ENCODE results near the gene LIN54.
A peak's percentile ranks its signal among the peaks of the same experiment; 100 is the strongest.
"Not testable (repeated sequence)": the region's sequence is repeated elsewhere in the genome, so short reads cannot be mapped to it uniquely, and the experiment has no call there.

Gene LIN54

DNA sequence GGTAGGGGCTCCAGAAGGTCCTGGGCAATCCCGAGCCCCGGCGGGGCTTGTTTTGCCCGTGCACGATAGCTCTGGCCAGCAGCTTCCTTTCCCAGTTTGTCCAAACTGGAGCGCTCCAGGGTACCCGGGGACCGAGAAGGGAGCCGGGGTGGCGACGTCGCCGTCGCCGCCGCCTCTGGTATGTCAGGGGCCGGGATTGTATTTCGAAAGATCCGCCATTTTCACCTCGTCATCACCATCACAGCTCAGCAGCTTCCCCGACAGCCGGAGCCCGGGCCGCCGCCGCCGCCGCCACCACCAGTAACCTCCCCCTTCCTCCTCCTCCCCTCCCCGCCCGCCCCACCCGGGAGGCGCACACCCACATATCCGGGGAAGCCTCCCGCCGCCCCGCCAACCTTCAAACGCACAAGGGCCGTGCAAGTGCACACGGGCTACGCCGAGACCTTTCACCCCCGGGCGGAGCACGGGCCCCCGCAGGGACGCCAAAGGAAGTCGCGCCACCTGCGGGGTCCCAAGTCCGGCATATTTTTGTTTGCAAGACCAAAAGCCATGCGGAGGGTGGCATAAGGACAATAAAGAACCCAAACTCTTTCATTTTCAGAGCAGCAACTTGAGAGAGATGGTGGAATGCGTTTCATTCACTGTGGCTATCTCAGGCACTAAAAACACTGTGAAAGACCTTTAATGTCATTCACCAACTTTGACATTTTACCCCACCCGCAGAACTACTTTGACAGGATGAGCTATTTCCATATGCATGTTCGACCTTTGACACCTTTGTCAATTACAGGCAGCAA, at the start of gene LIN54:
TSS of gene LIN54 (minus strand) at position 302 of the 797 bp plus-strand sequence. CDS start 25,979 bp downstream, outside the sequence.
- peak; percentile 88 for DNase-seq

DNA sequence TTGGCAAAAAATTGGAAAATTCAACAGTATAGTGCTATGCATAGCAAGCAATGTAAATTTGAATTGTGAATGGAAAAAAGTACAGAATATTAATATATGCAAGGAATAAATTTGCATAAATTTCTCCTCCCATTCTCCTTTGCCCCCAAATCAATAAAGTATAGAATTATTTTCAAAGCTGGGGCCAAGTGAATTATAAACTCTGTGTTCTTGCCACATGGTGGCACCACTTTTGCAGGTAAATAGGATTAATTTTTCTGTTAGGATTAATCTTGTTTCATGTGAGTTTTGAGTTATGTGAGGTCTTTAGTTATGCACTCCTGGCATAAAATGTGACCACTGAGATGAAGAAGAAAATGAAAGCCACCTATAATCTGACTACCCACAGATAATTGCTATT, 44.3 kb upstream of the LIN54 start:
- DNase-seq, result no peak

DNA sequence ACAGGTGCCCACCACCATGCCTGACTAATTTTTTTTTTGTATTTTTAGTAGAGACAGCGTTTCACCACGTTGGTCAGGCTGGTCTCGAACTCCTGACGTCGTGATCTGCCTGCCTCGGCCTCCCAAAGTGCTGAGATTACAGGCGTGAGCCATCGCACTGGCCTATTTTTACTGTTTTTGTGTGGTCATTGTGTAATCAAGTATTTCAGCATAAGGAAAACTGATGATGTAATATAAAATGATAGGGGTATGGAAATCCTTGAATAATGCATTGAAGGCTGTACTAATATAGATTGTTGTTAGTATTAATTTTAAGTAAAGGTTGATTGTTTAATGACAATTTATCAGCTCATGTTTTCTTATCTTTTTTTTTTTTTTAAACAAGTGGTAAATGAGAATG, 38.2 kb upstream of the LIN54 start:
- DNase-seq, result not testable (repeated sequence)

- DNase-seq, result no peak
Observed at GRCh38 chr4:83046693-83047473, 36.3 kb upstream of the LIN54 start.

DNA sequence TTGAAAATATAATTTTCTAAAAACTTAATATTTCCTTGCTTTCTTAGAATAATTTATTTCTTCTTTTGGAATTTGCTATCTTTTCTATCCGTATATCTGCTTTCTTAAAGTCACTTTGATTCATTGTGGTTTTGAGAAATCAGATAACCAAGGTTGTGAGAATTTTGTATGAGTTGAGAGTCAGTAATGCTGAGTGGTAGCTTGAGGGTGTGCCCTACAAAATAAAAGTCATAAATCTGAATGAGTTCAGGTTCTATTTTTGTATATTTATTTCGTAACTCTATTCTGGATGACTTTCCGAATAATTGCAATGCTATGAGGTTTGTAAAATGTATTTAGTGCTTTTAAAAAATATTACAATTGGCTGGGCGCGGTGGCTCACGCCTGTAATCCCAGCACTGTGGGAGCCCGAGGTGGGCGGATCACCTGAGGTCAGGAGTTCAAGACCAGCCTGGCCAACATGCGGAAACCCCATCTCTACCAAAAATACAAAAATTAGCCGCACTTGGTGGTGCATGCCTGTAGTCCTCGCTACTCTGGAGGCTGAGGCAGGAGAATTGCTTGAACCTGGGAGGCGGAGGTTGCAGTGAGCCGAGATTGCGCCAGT, 33.3 kb upstream of the LIN54 start:
- no peak for DNase-seq

GRCh38 chr4:83043157-83043556, 32.5 kb upstream of the LIN54 start:
- not testable (repeated sequence) for DNase-seq

DNA sequence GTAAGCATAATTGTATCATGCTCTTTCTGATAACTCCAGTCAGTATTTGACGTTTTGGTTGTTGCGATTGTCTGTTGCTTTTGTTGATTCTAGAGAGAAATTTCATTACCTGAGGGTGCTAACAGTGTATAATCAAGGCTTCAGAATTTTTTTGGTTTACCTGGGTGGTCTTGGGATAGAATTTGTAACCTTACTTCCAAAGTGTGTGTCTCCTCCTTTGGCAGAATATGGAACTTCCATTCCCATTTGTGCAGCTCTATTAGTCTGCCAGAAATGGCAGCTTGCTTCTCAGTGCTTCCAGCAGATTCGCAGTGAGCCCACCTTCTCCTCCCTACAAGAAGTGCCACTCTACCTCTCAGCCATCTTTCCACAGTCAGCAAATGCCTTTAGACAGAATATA, 29.6 kb upstream of the LIN54 start:
- DNase-seq, result no peak

GRCh38 chr4:83036991-83037665, 26.5 kb upstream of the LIN54 start:
- DNase-seq, result no peak

GRCh38 chr4:83034630-83035494, 24.2 kb upstream of the LIN54 start, which contains the start of gene COPS4:
Gene COPS4, plus strand, starts transcription at chr4:83035183. Its CDS starts 42 bp downstream, at chr4:83035225.
- DNase-seq, result peak; percentile 96

- DNase-seq, result no peak
Observed at GRCh38 chr4:83029688-83030087, 19.1 kb upstream of the LIN54 start.

DNA sequence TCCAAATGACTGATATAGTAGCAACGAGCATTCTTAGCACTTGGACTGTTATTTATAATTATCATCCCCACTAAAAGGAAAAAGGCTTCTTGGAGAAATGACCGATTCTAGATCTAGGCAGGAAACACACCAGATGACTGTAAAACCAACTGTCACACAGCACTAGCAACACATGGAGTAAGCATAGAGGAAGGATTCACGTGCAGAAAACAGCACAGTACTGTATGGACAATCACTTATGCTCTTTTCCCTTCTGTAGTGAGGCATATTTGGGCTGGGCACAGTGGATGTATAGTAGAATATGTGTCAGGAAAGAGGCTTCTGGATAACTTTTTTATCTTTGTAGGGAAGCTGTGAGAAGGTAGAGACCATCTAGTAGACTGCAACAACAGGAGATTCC, 18.4 kb upstream of the LIN54 start:
- DNase-seq, result no peak

DNA sequence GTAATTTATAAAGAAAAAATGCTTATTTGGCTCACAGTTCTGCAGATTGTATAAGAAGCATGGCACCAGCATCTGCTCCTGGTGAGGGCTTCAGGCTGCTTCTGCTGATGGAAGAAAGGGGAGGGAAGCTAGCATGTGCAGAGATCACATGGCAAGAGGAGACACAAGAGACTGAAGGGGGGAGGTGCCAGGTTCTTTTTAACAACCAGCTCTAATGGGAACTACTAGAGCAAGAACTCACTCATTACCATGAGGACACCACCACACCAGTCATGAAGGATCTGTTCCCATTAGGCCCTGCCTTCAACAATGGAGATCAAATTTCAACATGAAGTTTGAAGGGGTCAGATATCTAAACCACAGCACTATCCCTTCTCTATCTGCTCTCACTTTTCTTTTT, 14.9 kb upstream of the LIN54 start:
- no peak for DNase-seq

DNA sequence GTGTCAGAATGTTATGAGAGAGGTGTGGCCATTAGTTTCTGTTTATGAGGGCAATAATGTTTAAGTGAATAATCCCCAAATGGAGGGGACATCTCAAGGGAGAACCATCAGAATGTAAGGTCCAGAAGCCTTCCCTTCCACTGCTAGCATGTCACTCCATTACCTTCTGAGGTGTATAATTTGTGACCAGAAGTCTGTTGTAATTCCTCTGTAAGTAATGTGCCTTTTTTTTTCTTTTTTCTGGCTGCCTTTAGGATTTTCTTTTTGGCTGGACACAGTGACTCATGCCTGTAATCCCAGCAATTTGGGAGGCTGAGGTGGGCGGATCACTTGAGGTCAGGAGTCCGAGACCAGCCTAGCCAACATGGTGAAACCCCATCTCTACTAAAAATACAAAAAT, 13.6 kb upstream of the LIN54 start:
- no peak for DNase-seq

DNA sequence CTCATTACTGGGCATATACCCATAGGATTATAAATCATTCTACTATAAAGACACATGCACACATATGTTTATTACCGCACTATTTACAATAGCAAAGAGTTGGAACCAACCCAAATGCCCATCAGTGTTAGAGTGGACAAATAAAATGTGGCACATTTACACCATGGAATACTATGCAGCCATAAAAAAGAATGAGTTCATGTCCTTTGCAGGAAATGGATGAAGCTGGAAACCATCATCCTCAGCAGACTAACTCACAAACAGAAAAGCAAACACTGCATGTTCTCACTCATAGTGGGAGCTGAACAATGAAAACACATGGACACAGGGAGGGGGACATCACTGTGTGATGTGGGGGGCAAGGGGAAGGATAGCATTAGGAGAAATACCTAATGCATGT, 13.0 kb upstream of the LIN54 start:
- DNase-seq, result not testable (repeated sequence)

DNA sequence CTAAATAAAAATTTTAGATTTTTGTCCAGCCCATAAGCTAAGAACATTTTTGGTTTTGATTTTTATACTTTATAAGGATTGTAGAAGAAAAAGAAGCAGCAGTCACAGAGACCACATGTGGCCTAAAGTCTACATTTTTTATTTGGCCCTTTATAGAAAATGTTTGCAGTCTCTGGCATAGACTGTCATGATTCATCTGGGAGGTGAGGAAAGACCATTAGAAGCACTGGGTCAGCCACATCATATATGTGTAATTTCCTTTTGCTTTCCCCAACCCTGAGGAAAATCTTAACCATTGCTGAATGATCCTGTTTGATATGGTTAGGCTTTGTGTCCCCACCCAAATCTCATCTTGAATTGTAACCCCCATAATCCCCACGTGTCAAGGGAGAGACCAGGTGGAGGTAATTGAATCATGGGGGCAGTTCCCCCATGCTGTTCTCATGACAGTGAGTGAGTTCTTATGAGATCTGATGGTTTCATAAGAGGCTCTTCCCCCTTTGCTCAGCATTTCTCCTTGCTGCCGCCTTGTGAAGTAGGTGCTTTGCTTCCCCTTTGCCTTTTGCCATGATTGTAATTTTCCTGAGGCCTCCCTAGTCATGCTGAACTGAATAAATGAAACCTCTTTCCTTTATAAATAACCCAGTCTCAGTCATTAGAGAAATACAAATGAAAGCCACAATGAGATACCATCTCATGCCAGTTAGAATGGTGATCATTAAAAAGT, 12.3 kb upstream of the LIN54 start:
- no peak for DNase-seq

- DNase-seq, result no peak
Observed at GRCh38 chr4:83019794-83020494, 9.3 kb upstream of the LIN54 start.

GRCh38 chr4:83013902-83014301, 3.3 kb upstream of the LIN54 start:
- no peak for DNase-seq

GRCh38 chr4:83013420-83013867, 2.8 kb upstream of the LIN54 start:
- no peak for DNase-seq

GRCh38 chr4:83012687-83013419, 2.2 kb upstream of the LIN54 start:
- peak; percentile 96 for DNase-seq

- peak; percentile 16 for DNase-seq
Observed at GRCh38 chr4:83012200-83012686, 1.6 kb upstream of the LIN54 start.

Data from stimulated activated naive CD4-positive, alpha-beta T cell treated with Interleukin-2 at 50 U/mL for 16 hours (primary cell).